Caco-2 (cell line): ENCODE measurements around the gene ZDHHC22. TPM values are rescaled to one million over a fixed set of nuclear protein-coding genes. Genes with fewer than 3 reads are reported as not detected.

Experiments used
- BruUV-seq: library from RNA; stranded (reverse); fragments of 400-500 nt; replicated peaks from 2 replicates; lab custom pipeline; 2021; lab: Mats Ljungman, UMichigan
- CTCF ChIA-PET: fragments of 300-600 bp; sonication (Branson Sonifier 250); formaldehyde crosslinking; loops from one replicate; lab custom pipeline; 2022; ENCODE audit warnings: antibody characterized with exemption; lab: Charles Lee
- POLR2A ChIA-PET: fragments of 300-600 bp; sonication (Branson Sonifier 250); formaldehyde crosslinking; loops from one replicate; lab custom pipeline; 2022; ENCODE audit warnings: antibody characterized with exemption; lab: Charles Lee
- DNase-seq, 2 experiments: peaks; one replicate each; pipeline versions ENCODE4 v3.0.0 to v3.0.0-alpha.2; 2020 to 2022
- H3K27me3 ChIP-seq: replicated peaks from 2 replicates; pipeline ENCODE4 v1.6.0; 2011; ENCODE audit warnings: low read length; ENCODE audit not compliant: control insufficient read depth, insufficient read depth
- H3K36me3 ChIP-seq: 2 replicates; pipeline ENCODE4 v1.5.1; 2011; ENCODE audit warnings: low read length; ENCODE audit not compliant: control insufficient read depth, insufficient read depth
- H3K4me1 ChIP-seq: fragments of 250-450 bp; sonication (Bioruptor Pico); 2 replicates; pipeline ENCODE4 v1.5.1; 2020; ENCODE audit warnings: mild to moderate bottlenecking
- H3K4me3 ChIP-seq: 2 replicates; pipeline ENCODE4 v1.5.1; 2011; ENCODE audit warnings: low read depth, mild to moderate bottlenecking, control low read depth, low read length
- H3K9me3 ChIP-seq: fragments of 250-450 bp; sonication (Bioruptor Pico); 2 replicates; pipeline ENCODE4 v1.5.1; 2020; ENCODE audit warnings: mild to moderate bottlenecking, moderate library complexity
- H3K27ac Mint-ChIP-seq: one replicate; pipeline ENCODE4 v1.8.0; 2022; ENCODE audit warnings: mixed read lengths; ENCODE audit not compliant: unreplicated experiment
- H3K27me3 Mint-ChIP-seq: one replicate; pipeline ENCODE4 v1.8.0; 2022; ENCODE audit warnings: mixed read lengths; ENCODE audit not compliant: insufficient read depth, unreplicated experiment
- H3K36me3 Mint-ChIP-seq: one replicate; pipeline ENCODE4 v1.8.0; 2022; ENCODE audit warnings: mild to moderate bottlenecking, mixed read lengths; ENCODE audit not compliant: insufficient read depth, unreplicated experiment
- H3K4me1 Mint-ChIP-seq: one replicate; pipeline ENCODE4 v1.8.0; 2022; ENCODE audit warnings: low read depth, mixed read lengths; ENCODE audit not compliant: unreplicated experiment
- H3K4me3 Mint-ChIP-seq: one replicate; pipeline ENCODE4 v1.8.0; 2022; ENCODE audit warnings: mild to moderate bottlenecking, moderate library complexity, mixed read lengths; ENCODE audit not compliant: unreplicated experiment
- H3K9me3 Mint-ChIP-seq: one replicate; pipeline ENCODE4 v1.8.0; 2022; ENCODE audit warnings: mixed read lengths; ENCODE audit not compliant: unreplicated experiment
- CTCF ChIP-seq, 2 experiments: fragments of 200-600 bp in 1 of 2; IDR thresholded peaks; 1 replicate in 1 of 2; 2 replicates in 1 of 2; pipeline versions ENCODE4 v1.5.1 to v1.8.0; 2011 to 2022; ENCODE audit warnings: antibody characterized with exemption in 1 of 2, control low read depth in 1 of 2, inconsistent platforms in 1 of 2, low read depth in 1 of 2, low read length in 1 of 2, mild to moderate bottlenecking in 1 of 2, moderate library complexity in 1 of 2; ENCODE audit not compliant: insufficient read depth in 1 of 2, severe bottlenecking in 1 of 2, unreplicated experiment in 1 of 2
- intact Hi-C: fragments of 100-400 bp; cut with micrococcal nuclease; formaldehyde crosslinking; loops from one replicate; pipeline ENCODE4 v1.10.0; 2022; ENCODE audit not compliant: unreplicated experiment
- total RNA-seq: library from RNA; stranded (reverse); gene quantifications from 2 replicates; pipeline ENCODE4 v1.2.3, GENCODE V29; 2022

Gene ZDHHC22
- total RNA-seq, 1 experiment from 2014 or later: not detected

GRCh38 chr14:77154421-77154820 is 12.8 kb upstream of the ZDHHC22 start:
- Mint-ChIP-seq H3K27ac (no peak overlapping the region), H3K4me3 (no peak overlapping the region), H3K4me1 (no peaks in the 10 kb centered on the region), H3K36me3 (no peaks in the 10 kb centered on the region), H3K27me3 (peaks cover 8% of the 10 kb centered on the region), H3K9me3 (no peaks in the 10 kb centered on the region)
- no peaks in the 10 kb centered on the region for H3K27me3 ChIP-seq
- no peaks in the 10 kb centered on the region for H3K4me1 ChIP-seq
- BruUV-seq: no TSS peak
- H3K9me3 ChIP-seq: no peaks in the 10 kb centered on the region
- ChIA-PET POLR2A (no interaction called here), CTCF (no interaction called here)
- H3K36me3 ChIP-seq: no peaks in the 10 kb centered on the region
- intact Hi-C loops: no loop called here
- DNase-seq: no peak
- no peak for TF ChIP-seq CTCF (IDR thresholded peaks at IDR 0.05; ENCODE audit: insufficient read depth in 1 of 2, low read depth in 1 of 2, low read length in 1 of 2, severe bottlenecking in 1 of 2, unreplicated experiment in 1 of 2)
- H3K4me3 ChIP-seq: no peak overlapping the region

GRCh38 chr14:77153802-77154201 is 12.2 kb upstream of the ZDHHC22 start:
- Histone ChIP-seq H3K27me3 (no peaks in the 10 kb centered on the region), H3K4me3 (no peak overlapping the region), H3K4me1 (no peaks in the 10 kb centered on the region), H3K9me3 (no peaks in the 10 kb centered on the region), H3K36me3 (no peaks in the 10 kb centered on the region)
- Mint-ChIP-seq H3K4me3 (no peak overlapping the region), H3K27ac (no peak overlapping the region), H3K27me3 (peaks cover 8% of the 10 kb centered on the region), H3K4me1 (no peaks in the 10 kb centered on the region), H3K36me3 (no peaks in the 10 kb centered on the region), H3K9me3 (no peaks in the 10 kb centered on the region)
- intact Hi-C loops: no loop called here
- POLR2A ChIA-PET: no interaction called here
- DNase-seq: no peak
- BruUV-seq: no TSS peak
- no peak for TF ChIP-seq CTCF (IDR thresholded peaks at IDR 0.05; ENCODE audit: insufficient read depth in 1 of 2, low read depth in 1 of 2, low read length in 1 of 2, severe bottlenecking in 1 of 2, unreplicated experiment in 1 of 2)
- CTCF ChIA-PET: interaction anchor here (1.3 to 3.5 kb wide), 3 partner anchors 60 to 162 kb away, joined by 4 to 68 read pairs (median 28); no protein-coding TSS in a partner anchor

DNA sequence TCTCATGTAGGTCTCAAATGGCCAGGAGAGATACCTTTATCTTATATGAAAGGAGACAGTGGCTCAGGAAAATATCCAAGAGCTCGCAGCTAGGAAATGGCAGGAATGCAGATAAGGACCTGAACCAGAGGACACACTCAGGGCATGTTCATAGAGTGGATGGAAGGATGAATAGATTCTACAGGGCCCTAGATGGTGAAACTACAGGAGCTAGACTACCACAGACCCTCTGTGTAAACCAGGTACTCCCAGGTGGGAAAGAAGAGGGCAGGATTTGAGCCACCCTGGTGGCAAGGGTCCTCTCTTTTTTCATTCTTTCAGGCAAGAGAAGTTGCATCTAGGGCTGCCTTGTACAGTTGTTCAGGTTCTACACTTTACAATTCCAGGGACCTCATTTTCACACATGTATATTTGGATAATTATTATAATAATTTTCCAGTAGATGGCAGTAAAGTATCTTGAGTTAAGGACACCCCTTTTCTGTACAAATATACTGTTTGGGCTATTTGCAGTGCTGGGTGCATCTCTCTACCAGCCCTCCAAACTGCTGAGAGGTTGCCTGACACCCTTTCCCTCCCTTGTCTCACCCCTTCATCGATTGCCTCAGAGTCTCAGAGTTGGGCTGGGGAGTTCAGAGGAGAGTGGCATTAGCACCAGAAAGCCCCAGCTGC is 10.5 kb upstream of the ZDHHC22 start:
- CTCF ChIA-PET: interaction anchor here (0.8 to 3.5 kb wide), 21 partner anchors 10 to 442 kb away, joined by 3 to 68 read pairs (median 5); partner anchors contain the start of genes CIPC, TMEM63C and VIPAS39
- H3K9me3 ChIP-seq: no peaks in the 10 kb centered on the region
- no peaks in the 10 kb centered on the region for H3K36me3 ChIP-seq
- Mint-ChIP-seq H3K4me1 (no peaks in the 10 kb centered on the region), H3K4me3 (no peak overlapping the region), H3K36me3 (no peaks in the 10 kb centered on the region), H3K27me3 (peaks cover 8% of the 10 kb centered on the region), H3K9me3 (no peaks in the 10 kb centered on the region), H3K27ac (no peak overlapping the region)
- TF ChIP-seq CTCF (IDR thresholded peaks at IDR 0.05; ENCODE audit: insufficient read depth in 1 of 2, low read depth in 1 of 2, low read length in 1 of 2, severe bottlenecking in 1 of 2, unreplicated experiment in 1 of 2): no peak
- no peak for DNase-seq
- BruUV-seq: no TSS peak
- H3K4me3 ChIP-seq: no peak overlapping the region
- intact Hi-C loops: loop anchor here (1.0 kb wide), 3 partner anchors 61 to 280 kb away; no protein-coding TSS in a partner anchor
- no peaks in the 10 kb centered on the region for H3K4me1 ChIP-seq
- POLR2A ChIA-PET: no interaction called here
- H3K27me3 ChIP-seq: no peaks in the 10 kb centered on the region
